Measurements from ENCODE around the gene DHRS2.

DNA sequence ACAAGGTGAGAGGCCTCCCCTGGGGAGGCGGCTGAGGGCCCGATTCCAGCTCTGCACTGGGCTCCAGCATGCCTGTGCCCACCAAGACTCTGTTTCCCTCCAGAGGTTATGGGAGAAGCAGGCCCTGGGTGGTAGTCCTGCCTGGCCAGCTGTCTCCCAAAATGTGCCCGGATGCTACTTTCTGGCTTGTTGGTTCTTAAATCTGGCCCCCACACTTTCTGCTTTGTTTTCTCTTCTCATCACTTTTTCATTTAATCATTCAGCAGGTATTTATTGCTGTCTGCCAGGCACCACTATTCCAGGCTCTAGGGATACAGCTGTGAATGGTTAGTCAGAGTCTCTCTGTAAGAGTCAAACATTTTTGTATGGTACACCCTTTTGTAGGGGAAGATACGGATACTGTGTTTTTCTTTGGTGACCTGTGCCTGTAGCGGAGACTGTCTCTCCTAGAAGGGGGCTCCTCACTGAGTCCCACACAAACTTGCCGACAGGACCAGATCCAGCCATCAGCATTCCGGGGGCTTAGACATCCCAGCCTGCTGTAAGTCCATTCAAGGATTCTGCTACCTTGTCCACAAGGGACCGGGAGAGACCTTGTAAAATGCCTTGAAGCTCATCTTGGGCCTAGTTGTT lies 3.8 kb downstream of the DHRS2 start:
- TF ChIP-seq CTCF (IDR thresholded peaks at IDR 0.05) (no peak), TAF1 (IDR thresholded peaks at IDR 0.05; ENCODE audit: borderline replicate concordance, low read depth, low read length) (no peak), MXI1 (IDR thresholded peaks at IDR 0.05; ENCODE audit: low read depth, low read length) (no peak)

All from SK-N-SH (cell line).